AG08395 (cell line): Measurements from ENCODE around the gene IVL.

Experiments used
- DNase-seq: peaks from one replicate; pipeline ENCODE4 v3.0.0; 2012; ENCODE audit warnings: mixed read lengths, low spot score

The IVL gene

GRCh38 chr1:152946651-152947256 is 38.4 kb downstream of the IVL start, which contains the start of gene SPRR5:
TSS of gene SPRR5 (plus strand) at chr1:152947206. CDS start at chr1:152948555, 1,349 bp downstream.
- no peak for DNase-seq

GRCh38 chr1:152951711-152952110 is 43.4 kb downstream of the IVL start:
- DNase-seq: no peak

GRCh38 chr1:152953761-152954160 is 45.4 kb downstream of the IVL start:
- no peak for DNase-seq

- DNase-seq: no peak
Observed at GRCh38 chr1:152954436-152954835, 46.1 kb downstream of the IVL start.

- no peak for DNase-seq
Observed at GRCh38 chr1:152957561-152957960, 49.2 kb downstream of the IVL start.

- DNase-seq: no peak
Observed at GRCh38 chr1:152959273-152959672, 50.9 kb downstream of the IVL start.

GRCh38 chr1:152959801-152960451 is 51.6 kb downstream of the IVL start:
- no peak for DNase-seq

GRCh38 chr1:152960452-152961044 is 52.2 kb downstream of the IVL start:
- no peak for DNase-seq
